GM12878 (cell line): ENCODE results near the gene JADE1. TPM values are rescaled to one million over a fixed set of nuclear protein-coding genes. Genes with fewer than 3 reads are reported as not detected.

Experiments
- ATAC-seq: fragments of 200-7000 bp; cut with Tn5 transposase; 3 replicates; pipeline ENCODE4 v1.9.1; 2020; ENCODE audit warnings: mild to moderate bottlenecking, moderate library complexity
- BruUV-seq: library from RNA; stranded (reverse); fragments of 400-500 nt; replicated peaks from 2 replicates; lab custom pipeline; 2021; lab: Mats Ljungman, UMichigan
- CTCF ChIA-PET: fragments of 300-600 bp; sonication (Branson Sonifier 250); formaldehyde crosslinking; extraction: SDS; loops from one replicate; lab custom pipeline; 2021; ENCODE audit warnings: inconsistent platforms; lab: Yijun Ruan, JAX
- POLR2A ChIA-PET: fragments of 350-600 bp; formaldehyde crosslinking; extraction: SDS; loops from one replicate; lab custom pipeline; 2021; ENCODE audit warnings: inconsistent platforms; lab: Charles Lee
- RAD21 ChIA-PET: fragments of 300-600 bp; sonication (Branson Sonifier 250); formaldehyde crosslinking; loops from one replicate; lab custom pipeline; 2023; ENCODE audit warnings: antibody characterized with exemption; ENCODE audit not compliant: unreplicated experiment; lab: Charles Lee
- SMC1A ChIA-PET: fragments of 300-600 bp; sonication (Branson Sonifier 250); formaldehyde crosslinking; loops from one replicate; lab custom pipeline; 2023; ENCODE audit not compliant: unreplicated experiment, uncharacterized antibody; lab: Charles Lee
- DNase-seq: peaks from one replicate; pipeline ENCODE4 v3.0.0-alpha.2; 2011; ENCODE audit warnings: low read depth, low spot score
- FAIRE-seq: peaks from 3 replicates; lab custom pipeline; 2011; peaks lifted over from hg19 to GRCh38; lab: Jason Lieb, UNC
- H2AFZ ChIP-seq: 2 replicates; pipeline ENCODE4 v1.6.0; 2011; ENCODE audit warnings: low read depth, low read length, control low read depth; ENCODE audit not compliant: control insufficient read depth
- H3K27ac ChIP-seq: 2 replicates; pipeline ENCODE4 v1.5.1; 2011; ENCODE audit warnings: control low read depth; ENCODE audit not compliant: control insufficient read depth, insufficient read depth
- H3K27me3 ChIP-seq, 2 experiments: replicated peaks in 1 of 2; 2 replicates each; pipeline versions ENCODE4 v1.6.0 to v1.6.1; 2011; ENCODE audit warnings: low read length in 1 of 2; ENCODE audit not compliant: control insufficient read depth in 2 of 2, insufficient read depth in 2 of 2
- H3K36me3 ChIP-seq, 2 experiments: 2 replicates each; pipeline ENCODE4 v1.5.1; 2011; ENCODE audit warnings: low read length in 1 of 2; ENCODE audit not compliant: control insufficient read depth in 2 of 2, insufficient read depth in 2 of 2
- H3K4me1 ChIP-seq: 2 replicates; pipeline ENCODE4 v1.6.1; 2011; ENCODE audit warnings: mild to moderate bottlenecking, low read length, moderate library complexity, mixed read lengths; ENCODE audit not compliant: control insufficient read depth, insufficient read depth
- H3K4me2 ChIP-seq: 2 replicates; pipeline ENCODE4 v1.6.0; 2011; ENCODE audit warnings: control low read depth; ENCODE audit not compliant: control insufficient read depth, insufficient read depth
- H3K4me3 ChIP-seq: fragments of 200-600 bp; sonication (generic); 2 replicates; pipeline ENCODE4 v1.5.1; 2016
- H3K79me2 ChIP-seq: 2 replicates; pipeline ENCODE4 v1.6.0; 2011; ENCODE audit warnings: low read length; ENCODE audit not compliant: control insufficient read depth, insufficient read depth
- H3K9ac ChIP-seq: 2 replicates; pipeline ENCODE4 v1.8.0; 2011; ENCODE audit warnings: low read length, control low read depth, mixed read lengths; ENCODE audit not compliant: control insufficient read depth, insufficient read depth
- H3K9me3 ChIP-seq: replicated peaks from 3 replicates; pipeline ENCODE4 v1.5.1; 2011; ENCODE audit warnings: mild to moderate bottlenecking, low read length; ENCODE audit not compliant: control insufficient read depth, insufficient read depth
- H4K20me1 ChIP-seq: 2 replicates; pipeline ENCODE4 v1.6.0; 2011; ENCODE audit not compliant: control insufficient read depth, insufficient read depth
- BHLHE40 ChIP-seq, 2 experiments: fragments of 450-650 bp in 1 of 2; IDR thresholded peaks; 2 replicates each; pipeline ENCODE4 v1.6.1; 2011 to 2017; ENCODE audit warnings: low read depth in 2 of 2, borderline replicate concordance in 1 of 2, improper control_type of control experiment in 1 of 2, low read length in 1 of 2, mild to moderate bottlenecking in 1 of 2
- ESRRA ChIP-seq: IDR thresholded peaks from 2 replicates; pipeline ENCODE4 v1.6.1; 2012; ENCODE audit warnings: mild to moderate bottlenecking, low read length, improper control_type of control experiment
- ETV6 ChIP-seq, 2 experiments: fragments of 450-650 bp in 1 of 2; IDR thresholded peaks in 1 of 2; conservative IDR thresholded peaks in 1 of 2; 2 replicates each; pipeline ENCODE4 v1.6.1; 2014; ENCODE audit warnings: antibody characterized with exemption in 1 of 2, borderline replicate concordance in 1 of 2, low read depth in 1 of 2, mild to moderate bottlenecking in 1 of 2, moderate library complexity in 1 of 2
- GABPA ChIP-seq: IDR thresholded peaks from 2 replicates; pipeline ENCODE4 v1.6.1; 2014; ENCODE audit warnings: antibody characterized with exemption, low read depth, mild to moderate bottlenecking, inconsistent platforms
- GATAD2B ChIP-seq: fragments of 450-650 bp; conservative IDR thresholded peaks from 2 replicates; pipeline ENCODE4 v1.6.1; 2017; ENCODE audit warnings: low read depth, mild to moderate bottlenecking, moderate library complexity
- HDAC6 ChIP-seq: fragments of 200-600 bp; sonication (generic); IDR thresholded peaks from one replicate; pipeline ENCODE4 v1.8.0; 2017; ENCODE audit warnings: antibody characterized with exemption; ENCODE audit not compliant: unreplicated experiment
- IKZF1 ChIP-seq: fragments of 450-650 bp; conservative IDR thresholded peaks from 2 replicates; pipeline ENCODE4 v1.6.1; 2017; ENCODE audit warnings: antibody characterized with exemption, mild to moderate bottlenecking
- IKZF2 ChIP-seq, 2 experiments: fragments of 450-650 bp; IDR thresholded peaks; 2 replicates each; pipeline ENCODE4 v1.6.1; 2017; ENCODE audit warnings: mild to moderate bottlenecking in 2 of 2, moderate library complexity in 2 of 2
- NBN ChIP-seq: fragments of 450-650 bp; IDR thresholded peaks from 2 replicates; pipeline ENCODE4 v1.6.1; 2016
- NR2F1 ChIP-seq: fragments of 450-650 bp; conservative IDR thresholded peaks from 2 replicates; pipeline ENCODE4 v1.6.1; 2017; ENCODE audit warnings: mild to moderate bottlenecking
- POLR2AphosphoS2 ChIP-seq: IDR thresholded peaks from 2 replicates; pipeline ENCODE4 v1.6.1; 2011; ENCODE audit warnings: low read depth, mild to moderate bottlenecking, low read length, improper control_type of control experiment, moderate library complexity
- SIN3A ChIP-seq: IDR thresholded peaks from 2 replicates; pipeline ENCODE4 v1.6.1; 2012; ENCODE audit warnings: low read depth, low read length, improper control_type of control experiment
- SMAD1 ChIP-seq: fragments of 450-650 bp; IDR thresholded peaks from 2 replicates; pipeline ENCODE4 v1.6.1; 2018; ENCODE audit warnings: mild to moderate bottlenecking, low read depth; ENCODE audit not compliant: partially characterized antibody
- SUPT20H ChIP-seq: IDR thresholded peaks from 2 replicates; pipeline ENCODE4 v1.6.1; 2011; ENCODE audit warnings: low read depth, mild to moderate bottlenecking, low read length, moderate library complexity, borderline replicate concordance; ENCODE audit not compliant: control insufficient read depth
- WGBS: methylation state at CpG from one replicate; pipeline ENCODE4 v1.1.6; 2016; ENCODE audit warnings: low lambda C conversion rate; ENCODE audit not compliant: insufficient replicate concordance, insufficient coverage; ENCODE audit errors: missing lambda C conversion rate; 5-methylcytosine and 5-hydroxymethylcytosine counted together
- in situ Hi-C: fragments of 300-500 bp; cut with MboI; formaldehyde crosslinking; loops from 9 replicates; pipeline ENCODE4 v1.14.3; 2018; ENCODE audit warnings: mixed read lengths
- intact Hi-C: fragments of 100-400 bp; cut with micrococcal nuclease; formaldehyde crosslinking; loops from one replicate; pipeline ENCODE4 v1.14.2; 2022; ENCODE audit not compliant: unreplicated experiment
- polyA plus RNA-seq, 11 experiments: library from polyadenylated mRNA; depleted of rRNA in 4 of 11; unstranded in 6 of 11; stranded (reverse) in 5 of 11; fragments of >200 nt; fragmentation: Nextera tagmentation in 4 of 11; fragmentation: Illumina TruSeq in 1 of 11; extraction: Ambion mirVana in 4 of 11; extraction: Trizol in 1 of 11; gene quantifications; 1 replicate in 1 of 11; 2 replicates in 10 of 11; pipeline versions ENCODE4 v1.2.1 to v1.2.3, GENCODE V29; 2011 to 2016; ENCODE audit warnings: inconsistent platforms in 2 of 11, missing spikeins in 2 of 11, low read depth in 1 of 11
- total RNA-seq, 4 experiments: library from RNA; depleted of rRNA in 3 of 4; stranded (reverse); fragments of >200 nt in 3 of 4; fragmentation: Illumina TruSeq in 1 of 4; extraction: Trizol in 1 of 4; gene quantifications; 2 replicates each; pipeline versions ENCODE4 v1.2.1 to v1.2.3, GENCODE V29; 2013 to 2021
- TF ChIP-seq, protein P1 (sequence below), 3 experiments: IDR thresholded peaks in 2 of 3; conservative IDR thresholded peaks in 1 of 3; 2 replicates each; pipeline ENCODE4 v1.5.1; 2011; ENCODE audit warnings: low read depth in 3 of 3, low read length in 3 of 3, mild to moderate bottlenecking in 3 of 3, control low read depth in 2 of 3, moderate library complexity in 2 of 3, inconsistent platforms in 1 of 3, mixed read lengths in 1 of 3; ENCODE audit not compliant: control insufficient read depth in 2 of 3, insufficient read depth in 1 of 3; ENCODE audit errors: extremely low read depth in 1 of 3
- TF ChIP-seq, protein P2 (sequence below): fragments of 450-650 bp; IDR thresholded peaks from 2 replicates; pipeline ENCODE4 v1.6.1; 2017; ENCODE audit warnings: borderline replicate concordance

The JADE1 gene
- total and polyA plus RNA-seq, 10 of the 15 experiments (the other 5 are each of a cell fraction or from before 2014, with no cell fraction given), result 5.9 to 27.2 (median 15.8) TPM

DNA sequence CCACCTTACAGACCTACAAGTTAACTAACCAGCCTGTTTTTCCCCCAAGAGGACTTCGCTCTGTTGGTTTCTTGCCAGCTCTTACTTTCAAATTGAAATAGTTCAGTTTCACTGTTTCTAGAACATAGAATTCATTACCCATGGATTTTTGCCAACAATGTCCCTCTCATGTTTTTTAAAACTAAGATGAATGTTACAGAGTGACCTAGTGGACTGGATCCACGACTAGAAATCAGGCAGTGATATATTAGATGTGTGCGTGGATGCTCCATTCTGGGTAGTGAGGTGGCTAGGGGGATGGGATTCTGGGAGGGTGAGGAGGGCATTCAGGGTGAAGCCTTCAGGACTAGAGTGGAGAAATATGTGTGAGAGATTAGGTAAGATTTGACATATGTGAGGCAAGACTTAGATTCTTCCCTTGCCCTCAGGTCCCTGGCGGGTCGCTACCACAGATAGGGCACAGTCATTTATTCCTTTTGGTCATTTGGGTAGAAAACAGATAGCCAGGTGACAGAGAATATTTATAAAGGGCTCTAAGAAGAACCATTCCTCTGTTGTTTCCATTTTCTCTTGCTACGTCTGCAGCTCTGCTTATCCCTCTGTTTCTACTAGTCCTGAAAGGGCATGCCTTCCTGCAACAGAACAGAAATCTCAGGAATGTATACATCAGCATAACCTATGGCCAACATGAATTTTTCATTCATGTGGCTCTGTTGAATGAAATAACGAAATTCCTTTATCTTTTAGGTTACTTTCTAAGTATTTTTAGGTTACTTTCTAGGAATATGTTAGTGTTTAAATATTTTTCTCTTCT, 15.4 kb upstream of the JADE1 start:
- ChIA-PET RAD21 (interaction anchor here (1.3 kb wide), 2 partner anchors 9 to 39 kb away, joined by 5 to 6 read pairs; no protein-coding TSS in a partner anchor), POLR2A (interaction anchor here (0.7 to 1.6 kb wide), 4 partner anchors 9 to 36 kb away, joined by 3 read pairs; no protein-coding TSS in a partner anchor)
- no TSS peak for BruUV-seq

More for the DNA sequence above, 15.4 kb upstream of the JADE1 start:
- Histone ChIP-seq H3K36me3 (no peaks in the 10 kb centered on the region), H3K9me3 (no peaks in the 10 kb centered on the region), H3K27me3 (no peaks in the 10 kb centered on the region), H3K4me3 (no peak overlapping the region), H3K9ac (no peak overlapping the region), H3K4me1 (no peaks in the 10 kb centered on the region), H3K27ac (no peak overlapping the region), H4K20me1 (no peaks in the 10 kb centered on the region), H3K4me2 (no peak overlapping the region), H2AFZ (no peak overlapping the region), H3K79me2 (no peaks in the 10 kb centered on the region)
- TF ChIP-seq ESRRA (no peak), BHLHE40 (IDR thresholded peaks at IDR 0.05; ENCODE audit: borderline replicate concordance in 1 of 2, low read depth in 2 of 2, low read length in 1 of 2) (no peak), SMAD1 (peak; percentile 73), IKZF2 (IDR thresholded peaks at IDR 0.05) (peak in 1 of 2 experiments; percentile 42; a peak in 2 of 4 replicates), GATAD2B (0 out of 2 replicates have a peak, but pooled peaks have one; percentile 41), ETV6 (conservative IDR thresholded peaks at IDR 0.05 in 1 of 2, IDR thresholded peaks at IDR 0.05 in 1 of 2; ENCODE audit: borderline replicate concordance in 1 of 2, low read depth in 1 of 2) (no peak), SUPT20H (no peak), HDAC6 (no peak), POLR2AphosphoS2 (no peak), NBN (peak; percentile 33; the same call in 1 of the 2 replicates), IKZF1 (0 out of 2 replicates have a peak, but pooled peaks have one; percentile 14), NR2F1 (0 out of 2 replicates have a peak, but pooled peaks have one; percentile 36), GABPA (no peak), SIN3A (no peak)
- TF ChIP-seq, protein P1, sequence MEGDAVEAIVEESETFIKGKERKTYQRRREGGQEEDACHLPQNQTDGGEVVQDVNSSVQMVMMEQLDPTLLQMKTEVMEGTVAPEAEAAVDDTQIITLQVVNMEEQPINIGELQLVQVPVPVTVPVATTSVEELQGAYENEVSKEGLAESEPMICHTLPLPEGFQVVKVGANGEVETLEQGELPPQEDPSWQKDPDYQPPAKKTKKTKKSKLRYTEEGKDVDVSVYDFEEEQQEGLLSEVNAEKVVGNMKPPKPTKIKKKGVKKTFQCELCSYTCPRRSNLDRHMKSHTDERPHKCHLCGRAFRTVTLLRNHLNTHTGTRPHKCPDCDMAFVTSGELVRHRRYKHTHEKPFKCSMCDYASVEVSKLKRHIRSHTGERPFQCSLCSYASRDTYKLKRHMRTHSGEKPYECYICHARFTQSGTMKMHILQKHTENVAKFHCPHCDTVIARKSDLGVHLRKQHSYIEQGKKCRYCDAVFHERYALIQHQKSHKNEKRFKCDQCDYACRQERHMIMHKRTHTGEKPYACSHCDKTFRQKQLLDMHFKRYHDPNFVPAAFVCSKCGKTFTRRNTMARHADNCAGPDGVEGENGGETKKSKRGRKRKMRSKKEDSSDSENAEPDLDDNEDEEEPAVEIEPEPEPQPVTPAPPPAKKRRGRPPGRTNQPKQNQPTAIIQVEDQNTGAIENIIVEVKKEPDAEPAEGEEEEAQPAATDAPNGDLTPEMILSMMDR (IDR thresholded peaks at IDR 0.05 in 2 of 3, conservative IDR thresholded peaks at IDR 0.05 in 1 of 3; ENCODE audit: control insufficient read depth in 2 of 3, extremely low read depth in 1 of 3, insufficient read depth in 1 of 3, low read depth in 3 of 3, low read length in 3 of 3), result no peak
- TF ChIP-seq, protein P2, sequence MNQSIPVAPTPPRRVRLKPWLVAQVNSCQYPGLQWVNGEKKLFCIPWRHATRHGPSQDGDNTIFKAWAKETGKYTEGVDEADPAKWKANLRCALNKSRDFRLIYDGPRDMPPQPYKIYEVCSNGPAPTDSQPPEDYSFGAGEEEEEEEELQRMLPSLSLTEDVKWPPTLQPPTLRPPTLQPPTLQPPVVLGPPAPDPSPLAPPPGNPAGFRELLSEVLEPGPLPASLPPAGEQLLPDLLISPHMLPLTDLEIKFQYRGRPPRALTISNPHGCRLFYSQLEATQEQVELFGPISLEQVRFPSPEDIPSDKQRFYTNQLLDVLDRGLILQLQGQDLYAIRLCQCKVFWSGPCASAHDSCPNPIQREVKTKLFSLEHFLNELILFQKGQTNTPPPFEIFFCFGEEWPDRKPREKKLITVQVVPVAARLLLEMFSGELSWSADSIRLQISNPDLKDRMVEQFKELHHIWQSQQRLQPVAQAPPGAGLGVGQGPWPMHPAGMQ, result no peak
- WGBS, result 60% methylated on average over 7 of the region's 7 CpGs
- ChIA-PET CTCF (interaction anchor here (1.3 kb wide), 1 partner anchor 11 kb away, joined by 5 read pairs; no protein-coding TSS in a partner anchor), SMC1A (interaction anchor here (0.5 to 1.0 kb wide), 2 partner anchors 10 to 12 kb away, joined by 3 read pairs; no protein-coding TSS in a partner anchor)
- FAIRE-seq (no peak), ATAC-seq (peak; percentile 89), DNase-seq (no peak)
- intact Hi-C loops, result loop anchor here (5.0 kb wide), 1 partner anchor 227 kb away; no protein-coding TSS in a partner anchor
- in situ Hi-C loops, result no loop called here
